OCI-LY1 (cell line): ENCODE measurements around the gene DCBLD2.

Experiments used
- H2AFZ ChIP-seq: fragments of 200-600 bp; sonication (generic), shearing (Covaris generic); 2 replicates; pipeline ENCODE4 v1.6.0; 2014; ENCODE audit warnings: antibody characterized with exemption, mild to moderate bottlenecking, low read length
- H3F3A ChIP-seq: fragments of 200-600 bp; sonication (generic), shearing (Covaris generic); 2 replicates; pipeline ENCODE4 v1.6.0; 2014; ENCODE audit warnings: mild to moderate bottlenecking, antibody characterized with exemption, low read length, moderate library complexity; ENCODE audit not compliant: insufficient read depth
- H3K27ac ChIP-seq: fragments of 200-600 bp; sonication (generic); 2 replicates; pipeline ENCODE4 v1.5.1; 2014; ENCODE audit warnings: low read length, mixed run types, mild to moderate bottlenecking, low read depth; ENCODE audit not compliant: poor library complexity, severe bottlenecking
- H3K27me3 ChIP-seq: fragments of 200-600 bp; sonication (generic); 2 replicates; pipeline ENCODE4 v1.6.0; 2014; ENCODE audit warnings: antibody characterized with exemption, mild to moderate bottlenecking, low read length, moderate library complexity; ENCODE audit not compliant: insufficient read depth
- H3K36me3 ChIP-seq: fragments of 200-600 bp; sonication (generic); 2 replicates; pipeline ENCODE4 v1.6.1; 2014; ENCODE audit warnings: mild to moderate bottlenecking, antibody characterized with exemption, low read length, moderate library complexity, mixed read lengths; ENCODE audit not compliant: insufficient read depth
- H3K4me1 ChIP-seq: fragments of 200-600 bp; sonication (generic); 2 replicates; pipeline ENCODE4 v1.5.1; 2014; ENCODE audit warnings: mild to moderate bottlenecking, low read length, moderate library complexity; ENCODE audit not compliant: insufficient read depth, severe bottlenecking
- H3K4me2 ChIP-seq: fragments of 200-600 bp; sonication (generic), shearing (Covaris generic); 2 replicates; pipeline ENCODE4 v1.6.1; 2014; ENCODE audit warnings: low read length
- H3K4me3 ChIP-seq: fragments of 200-600 bp; sonication (generic); 2 replicates; pipeline ENCODE4 v1.5.1; 2014; ENCODE audit warnings: low read length, low read depth, mild to moderate bottlenecking, mixed read lengths; ENCODE audit not compliant: poor library complexity, severe bottlenecking
- H3K79me2 ChIP-seq: fragments of 200-600 bp; shearing (Covaris generic); 2 replicates; pipeline ENCODE4 v1.6.1; 2016; ENCODE audit warnings: mixed run types, low read length, mixed read lengths; ENCODE audit not compliant: insufficient read depth
- H3K9ac ChIP-seq: fragments of 200-600 bp; sonication (generic), shearing (Covaris generic); 2 replicates; pipeline ENCODE4 v1.6.1; 2014; ENCODE audit warnings: mild to moderate bottlenecking, low read length, mixed read lengths
- H3K9me2 ChIP-seq: fragments of 200-600 bp; sonication (generic), shearing (Covaris generic); 2 replicates; pipeline ENCODE4 v1.6.1; 2014; ENCODE audit warnings: low read depth, mild to moderate bottlenecking, low read length, mixed read lengths
- H3K9me3 ChIP-seq: fragments of 200-600 bp; shearing (Covaris generic); 2 replicates; pipeline ENCODE4 v1.6.1; 2014; ENCODE audit warnings: low read length, mixed read lengths
- H4K20me1 ChIP-seq: fragments of 200-600 bp; sonication (generic), shearing (Covaris generic); 2 replicates; pipeline ENCODE4 v1.6.0; 2016; ENCODE audit warnings: mild to moderate bottlenecking, low read length; ENCODE audit not compliant: insufficient read depth
- EZH2 ChIP-seq: fragments of 200-600 bp; sonication (generic), shearing (Covaris generic); IDR thresholded peaks from 2 replicates; pipeline ENCODE4 v1.8.0; 2017; ENCODE audit warnings: borderline replicate concordance, mixed run types, mild to moderate bottlenecking, antibody characterized with exemption, low read length, moderate library complexity, mixed read lengths
- TF ChIP-seq, protein P1 (sequence below): fragments of 200-600 bp; sonication (generic), shearing (Covaris generic); IDR thresholded peaks from 2 replicates; pipeline ENCODE4 v1.5.1; 2017; ENCODE audit warnings: mild to moderate bottlenecking, antibody characterized with exemption, low read length, moderate library complexity, mixed read lengths

Gene DCBLD2

DNA sequence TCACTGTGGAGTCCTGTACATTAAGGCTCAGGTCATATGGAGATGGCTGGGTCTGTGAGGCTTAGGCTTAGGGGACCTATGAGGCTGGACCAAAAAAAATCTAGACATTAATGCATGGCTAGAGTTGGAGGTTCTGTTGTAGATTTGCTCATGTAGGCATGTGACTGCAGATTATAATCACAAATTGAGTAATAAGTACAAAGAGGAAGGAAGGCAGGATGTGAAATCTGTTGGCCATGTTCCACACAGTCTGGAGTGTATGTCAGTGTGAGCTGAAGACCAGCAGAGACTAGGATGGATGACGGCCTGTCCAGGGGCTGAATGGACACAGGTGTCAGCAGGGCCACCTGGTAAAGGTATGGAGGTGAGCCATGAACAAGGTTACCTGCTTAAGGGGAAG, 138.4 kb downstream of the DCBLD2 start, which contains the start of gene ST3GAL6:
TSS of gene ST3GAL6 (plus strand) at position 265 of the 400 bp plus-strand sequence. CDS start 5,101 bp downstream, outside the sequence.
- TF ChIP-seq, protein P1, sequence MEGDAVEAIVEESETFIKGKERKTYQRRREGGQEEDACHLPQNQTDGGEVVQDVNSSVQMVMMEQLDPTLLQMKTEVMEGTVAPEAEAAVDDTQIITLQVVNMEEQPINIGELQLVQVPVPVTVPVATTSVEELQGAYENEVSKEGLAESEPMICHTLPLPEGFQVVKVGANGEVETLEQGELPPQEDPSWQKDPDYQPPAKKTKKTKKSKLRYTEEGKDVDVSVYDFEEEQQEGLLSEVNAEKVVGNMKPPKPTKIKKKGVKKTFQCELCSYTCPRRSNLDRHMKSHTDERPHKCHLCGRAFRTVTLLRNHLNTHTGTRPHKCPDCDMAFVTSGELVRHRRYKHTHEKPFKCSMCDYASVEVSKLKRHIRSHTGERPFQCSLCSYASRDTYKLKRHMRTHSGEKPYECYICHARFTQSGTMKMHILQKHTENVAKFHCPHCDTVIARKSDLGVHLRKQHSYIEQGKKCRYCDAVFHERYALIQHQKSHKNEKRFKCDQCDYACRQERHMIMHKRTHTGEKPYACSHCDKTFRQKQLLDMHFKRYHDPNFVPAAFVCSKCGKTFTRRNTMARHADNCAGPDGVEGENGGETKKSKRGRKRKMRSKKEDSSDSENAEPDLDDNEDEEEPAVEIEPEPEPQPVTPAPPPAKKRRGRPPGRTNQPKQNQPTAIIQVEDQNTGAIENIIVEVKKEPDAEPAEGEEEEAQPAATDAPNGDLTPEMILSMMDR = no peak
- TF ChIP-seq EZH2 = no peak
- no peaks in the 10 kb centered on the region for H3K9me3 ChIP-seq
- H3K9ac ChIP-seq = no peak within 1 kb of the TSS
- no peaks in the 10 kb centered on the region for H3K4me1 ChIP-seq
- no peaks in the 10 kb centered on the region for H3K27me3 ChIP-seq
- no peaks in the 10 kb centered on the region for H3K9me2 ChIP-seq
- H3K4me3 ChIP-seq = no peak within 1 kb of the TSS
- H2AFZ ChIP-seq = no peak within 1 kb of the TSS
- no peaks in the 10 kb centered on the region for H3K36me3 ChIP-seq
- H3F3A ChIP-seq = no peaks in the 10 kb centered on the region
- no peak within 1 kb of the TSS for H3K27ac ChIP-seq
- H4K20me1 ChIP-seq = no peaks in the 10 kb centered on the region
- H3K79me2 ChIP-seq = no peaks in the 10 kb centered on the region
- no peak within 1 kb of the TSS for H3K4me2 ChIP-seq

DNA sequence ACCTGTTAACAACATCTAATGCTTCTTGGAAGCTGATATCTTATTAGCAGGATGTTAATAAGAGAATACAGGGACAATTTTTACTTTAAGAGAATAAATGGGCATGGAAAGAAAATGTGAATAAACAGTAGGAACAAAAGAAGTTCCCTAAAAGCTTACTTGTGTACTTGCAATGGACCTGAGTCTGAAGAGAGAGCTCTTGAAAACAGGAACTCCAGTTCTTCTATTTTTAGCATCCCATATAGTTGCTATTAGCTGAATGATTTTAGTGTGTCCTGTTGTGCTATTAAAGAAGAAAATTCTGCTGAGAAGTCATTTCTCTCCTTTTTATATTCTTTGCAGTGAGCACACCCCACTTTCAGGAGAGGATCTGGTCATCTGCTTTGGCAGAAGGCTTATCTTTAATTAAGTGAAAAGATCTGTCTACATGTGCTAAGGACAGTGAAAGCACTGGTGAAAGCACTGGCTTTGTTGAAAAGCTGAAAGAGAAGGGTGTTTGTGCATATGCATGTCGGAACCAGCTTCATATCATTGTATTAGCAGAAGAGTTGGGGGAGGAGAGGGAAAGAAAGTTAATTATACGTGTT, 139.8 kb downstream of the DCBLD2 start:
- no peak overlapping the region for H3K4me2 ChIP-seq
- TF ChIP-seq EZH2 = no peak
- TF ChIP-seq, protein P1 = no peak

DNA sequence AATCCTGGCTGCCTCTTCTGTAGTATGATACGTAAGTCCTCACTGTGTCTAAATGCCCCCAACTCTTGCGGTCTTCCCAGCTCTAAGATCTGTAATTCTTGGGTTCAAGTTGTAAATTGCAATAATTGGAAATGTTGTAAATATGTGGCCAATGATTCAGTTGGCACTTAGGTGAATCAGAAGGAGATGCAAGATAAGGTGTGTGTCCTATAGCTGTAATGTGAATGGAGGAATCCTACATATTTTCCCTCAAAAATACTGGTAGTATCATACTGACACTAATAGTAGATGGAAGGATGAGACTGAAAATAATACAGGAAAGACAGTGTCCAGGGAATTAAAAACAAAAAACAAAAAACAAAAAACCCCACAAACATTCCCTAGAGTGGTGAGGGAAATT, 141.9 kb downstream of the DCBLD2 start:
- H2AFZ ChIP-seq = no peak overlapping the region
- no peaks in the 10 kb centered on the region for H4K20me1 ChIP-seq
- no peaks in the 10 kb centered on the region for H3K4me1 ChIP-seq
- H3K9ac ChIP-seq = no peak overlapping the region
- no peaks in the 10 kb centered on the region for H3K36me3 ChIP-seq
- H3K4me3 ChIP-seq = no peak overlapping the region
- H3K27ac ChIP-seq = no peak overlapping the region
- no peaks in the 10 kb centered on the region for H3K79me2 ChIP-seq
- TF ChIP-seq EZH2 = no peak
- H3F3A ChIP-seq = no peaks in the 10 kb centered on the region
- no peak overlapping the region for H3K4me2 ChIP-seq
- no peaks in the 10 kb centered on the region for H3K9me2 ChIP-seq
- no peaks in the 10 kb centered on the region for H3K27me3 ChIP-seq
- H3K9me3 ChIP-seq = no peaks in the 10 kb centered on the region

More for the DNA sequence above, 139.8 kb downstream of the DCBLD2 start:
- Histone ChIP-seq H3K36me3 (no peaks in the 10 kb centered on the region), H4K20me1 (no peaks in the 10 kb centered on the region), H3F3A (no peaks in the 10 kb centered on the region), H3K4me3 (no peak overlapping the region), H3K79me2 (no peaks in the 10 kb centered on the region), H3K9ac (no peak overlapping the region), H3K27me3 (no peaks in the 10 kb centered on the region), H3K4me1 (no peaks in the 10 kb centered on the region), H3K9me2 (no peaks in the 10 kb centered on the region), H3K27ac (no peak overlapping the region), H3K9me3 (no peaks in the 10 kb centered on the region), H2AFZ (no peak overlapping the region)

DNA sequence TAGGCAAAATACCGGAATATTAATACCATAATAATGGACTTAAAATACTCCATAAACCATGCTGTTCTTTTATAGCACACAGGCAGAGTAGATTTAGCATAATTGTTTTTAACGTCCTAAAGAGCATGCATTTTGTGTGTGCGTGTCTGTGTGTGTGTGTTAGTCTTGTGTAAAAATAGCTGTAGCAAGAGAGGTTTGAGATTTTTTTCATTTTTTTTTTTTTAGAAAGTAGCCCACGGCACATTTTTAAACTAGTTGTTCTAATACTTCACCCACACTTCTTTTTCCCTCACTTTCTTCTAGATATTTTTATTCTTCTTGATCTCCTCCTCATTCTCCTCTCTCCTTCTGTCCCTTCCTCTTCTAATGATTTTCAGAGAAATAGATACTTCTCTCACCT, 145.9 kb downstream of the DCBLD2 start:
- Histone ChIP-seq H3K36me3 (no peaks in the 10 kb centered on the region), H2AFZ (no peak overlapping the region), H3K9me3 (no peaks in the 10 kb centered on the region), H3K27ac (no peak overlapping the region), H3K4me1 (no peaks in the 10 kb centered on the region), H3K9me2 (no peaks in the 10 kb centered on the region), H3K4me3 (no peak overlapping the region), H3K4me2 (no peak overlapping the region), H3K9ac (no peak overlapping the region), H3F3A (no peaks in the 10 kb centered on the region), H4K20me1 (no peaks in the 10 kb centered on the region), H3K79me2 (no peaks in the 10 kb centered on the region), H3K27me3 (no peaks in the 10 kb centered on the region)
- no peak for TF ChIP-seq EZH2
- TF ChIP-seq, protein P1 = no peak
